ENCODE results near the gene TTYH3.

Gene TTYH3

DNA sequence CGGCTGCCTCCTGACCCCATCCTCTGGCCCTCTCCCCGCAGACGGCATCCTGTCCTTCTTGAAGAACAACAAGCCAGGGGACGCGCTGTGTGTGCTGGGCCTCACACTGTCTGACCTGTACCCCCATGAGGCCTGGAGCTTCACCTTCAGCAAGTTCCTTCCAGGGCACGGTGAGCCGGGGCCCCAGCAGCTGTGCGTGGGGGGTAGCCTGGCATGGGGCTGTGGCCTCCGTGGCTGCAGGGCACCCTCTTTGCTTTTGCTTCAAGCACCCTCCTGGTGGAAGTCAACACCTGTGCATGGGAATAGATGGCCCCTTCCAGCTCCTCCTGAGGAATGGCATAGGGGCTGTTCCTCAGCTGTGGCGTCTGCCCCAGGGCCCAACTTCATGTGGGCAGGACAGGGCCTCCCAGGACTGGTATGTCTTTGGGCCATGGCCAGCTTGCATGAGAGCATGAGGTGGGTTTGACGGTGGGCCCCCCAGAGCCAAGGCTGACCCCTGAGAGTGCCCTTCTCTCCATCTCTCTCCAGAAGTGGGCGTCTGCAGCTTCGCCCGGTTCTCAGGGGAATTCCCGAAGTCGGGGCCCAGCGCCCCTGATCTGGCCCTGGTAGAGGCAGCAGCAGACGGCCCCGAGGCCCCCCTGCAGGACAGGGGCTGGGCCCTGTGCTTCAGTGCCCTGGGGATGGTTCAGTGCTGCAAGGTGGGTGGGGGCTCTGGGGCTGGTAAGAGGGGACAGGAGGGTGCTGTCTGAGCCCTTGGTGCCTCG is 76.9 kb downstream of the TTYH3 start:
- DNase-seq (ENCODE audit: low spot score), result no peak

DNA sequence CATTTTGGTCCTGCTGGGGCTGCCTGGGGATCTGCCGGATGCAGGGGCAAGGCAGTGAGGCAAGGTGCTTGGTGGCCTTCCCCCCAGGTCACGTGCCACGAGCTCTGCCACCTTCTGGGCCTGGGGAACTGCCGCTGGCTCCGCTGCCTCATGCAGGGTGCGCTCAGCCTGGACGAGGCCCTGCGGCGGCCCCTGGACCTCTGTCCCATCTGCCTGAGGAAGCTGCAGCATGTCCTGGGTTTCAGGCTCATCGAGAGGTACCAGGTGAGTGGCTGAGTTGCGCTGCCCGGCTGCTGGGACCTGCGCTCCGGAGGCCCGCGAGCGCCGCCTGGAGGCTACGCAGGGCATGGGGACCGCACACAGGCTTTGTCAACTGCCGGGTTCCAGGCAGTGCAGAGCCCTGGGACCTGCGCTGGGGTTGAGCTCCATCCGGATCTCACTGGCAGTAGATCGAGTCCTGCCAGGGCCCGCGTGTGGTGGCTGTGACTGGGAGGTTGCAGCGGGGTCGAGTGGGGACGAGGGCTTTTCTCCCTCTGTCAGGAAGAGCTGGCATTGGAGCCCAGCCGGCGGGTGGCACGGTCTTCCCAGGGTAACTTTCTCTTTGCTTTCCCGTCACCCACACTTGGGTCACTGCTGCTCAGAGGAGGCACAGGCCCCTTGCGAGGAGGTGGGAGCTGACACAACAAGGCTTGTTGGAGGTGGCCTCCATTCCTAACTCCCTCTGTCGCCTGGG is 77.9 kb downstream of the TTYH3 start:
- DNase-seq (ENCODE audit: low spot score), result peak; percentile 67

DNA sequence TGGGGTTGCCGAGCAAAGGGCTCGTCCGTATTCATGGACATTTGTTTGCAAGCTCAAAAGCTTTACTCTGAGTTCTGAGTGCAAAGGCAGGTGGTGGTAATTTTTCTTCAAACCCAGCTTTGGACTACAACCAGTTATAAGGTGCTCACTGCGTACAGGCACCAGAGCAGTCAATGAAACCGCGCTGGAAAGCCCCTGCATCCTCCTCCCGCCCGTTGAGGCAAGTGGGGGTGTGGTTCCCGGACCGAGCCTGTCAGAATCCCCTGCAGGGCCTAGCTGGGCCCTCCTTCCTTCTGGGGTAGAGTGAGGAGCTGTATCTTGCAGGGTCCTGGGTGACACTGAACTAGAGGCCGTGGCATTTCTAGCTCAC is 78.5 kb downstream of the TTYH3 start:
- no peak for DNase-seq (ENCODE audit: low spot score)

DNA sequence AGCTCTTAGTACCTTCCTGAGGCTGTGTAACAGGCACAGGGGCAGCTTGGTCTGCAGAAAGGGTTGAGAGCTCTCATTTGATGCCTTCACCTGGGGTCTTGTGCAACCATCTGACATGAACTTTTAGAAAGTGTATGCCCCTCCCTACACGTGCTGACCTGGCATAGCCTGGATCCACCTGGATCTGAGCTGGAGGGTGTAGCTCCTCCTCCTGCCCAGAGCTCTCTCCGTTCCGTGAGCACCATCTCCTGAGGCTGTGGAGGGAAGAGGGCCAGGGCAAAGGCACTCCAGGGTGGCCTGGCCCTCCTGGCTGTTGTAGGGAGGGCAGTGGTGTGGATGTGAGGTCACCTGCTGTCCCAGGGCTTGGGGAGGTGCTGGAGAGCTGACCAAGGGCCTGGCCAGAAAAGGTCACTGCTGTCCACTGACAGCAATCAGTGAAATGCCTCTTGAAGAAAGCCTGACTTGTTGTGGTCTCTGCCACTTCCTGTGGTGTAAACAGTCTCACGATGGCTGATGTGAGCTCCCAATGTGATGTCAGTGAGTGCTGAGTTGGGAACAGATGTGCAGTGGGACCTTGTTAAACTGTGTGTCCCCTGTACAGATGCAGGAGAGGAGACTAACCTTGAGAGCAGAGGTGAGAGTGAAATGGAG is 79.2 kb downstream of the TTYH3 start:
- no peak for DNase-seq (ENCODE audit: low spot score)

DNA sequence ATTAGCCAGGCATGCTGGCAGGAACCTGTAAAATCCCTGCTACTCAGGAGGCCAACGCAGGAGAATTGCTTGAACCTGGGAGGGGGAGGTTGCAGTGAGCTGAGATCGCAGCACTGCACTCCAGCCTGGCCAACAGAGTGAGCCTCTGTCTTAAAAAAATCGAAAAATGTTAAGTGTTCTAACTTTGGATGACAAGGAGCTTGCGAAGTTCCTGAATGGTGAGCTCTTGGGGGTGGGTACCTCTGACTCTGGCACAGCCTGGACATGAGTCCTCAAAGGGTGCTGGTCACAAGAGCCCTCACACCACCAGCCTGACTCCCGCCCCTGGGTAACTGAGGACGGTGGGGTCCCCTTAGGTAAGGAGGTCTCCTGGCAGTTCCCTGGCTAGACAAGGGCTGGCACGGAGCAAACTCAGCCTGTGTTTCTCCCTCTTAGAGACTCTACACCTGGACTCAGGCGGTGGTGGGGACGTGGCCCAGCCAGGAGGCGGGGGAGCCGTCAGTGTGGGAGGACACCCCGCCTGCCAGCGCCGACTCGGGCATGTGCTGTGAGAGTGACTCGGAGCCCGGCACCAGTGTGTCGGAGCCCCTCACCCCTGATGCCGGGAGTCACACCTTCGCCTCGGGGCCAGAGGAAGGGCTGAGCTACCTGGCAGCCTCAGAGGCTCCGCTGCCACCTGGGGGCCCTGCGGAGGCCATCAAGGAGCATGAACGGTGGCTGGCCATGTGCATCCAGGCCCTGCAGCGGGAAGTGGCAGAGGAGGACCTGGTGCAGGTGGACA is 80.3 kb downstream of the TTYH3 start:
- DNase-seq (ENCODE audit: low spot score), result no peak

DNA sequence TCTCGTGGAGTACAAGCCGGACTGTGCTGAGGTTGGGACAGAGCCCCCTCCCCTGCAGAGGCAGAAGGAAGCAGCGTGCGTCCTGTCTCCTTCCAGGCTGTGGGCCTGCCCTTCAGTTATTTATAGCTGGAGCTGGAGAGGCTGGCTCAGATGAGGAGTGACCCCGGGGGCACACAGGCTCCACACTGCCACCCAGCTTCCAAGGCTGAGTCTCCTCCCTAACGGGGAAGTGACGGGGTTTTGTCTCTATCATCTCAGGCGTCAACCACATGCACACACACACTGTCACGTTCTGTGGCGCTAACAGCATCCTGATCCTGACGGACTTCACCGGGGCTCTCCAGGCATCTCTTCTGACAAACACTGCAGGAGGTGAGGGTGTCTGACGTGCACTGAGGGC is 81.6 kb downstream of the TTYH3 start:
- no peak for DNase-seq (ENCODE audit: low spot score)

DNA sequence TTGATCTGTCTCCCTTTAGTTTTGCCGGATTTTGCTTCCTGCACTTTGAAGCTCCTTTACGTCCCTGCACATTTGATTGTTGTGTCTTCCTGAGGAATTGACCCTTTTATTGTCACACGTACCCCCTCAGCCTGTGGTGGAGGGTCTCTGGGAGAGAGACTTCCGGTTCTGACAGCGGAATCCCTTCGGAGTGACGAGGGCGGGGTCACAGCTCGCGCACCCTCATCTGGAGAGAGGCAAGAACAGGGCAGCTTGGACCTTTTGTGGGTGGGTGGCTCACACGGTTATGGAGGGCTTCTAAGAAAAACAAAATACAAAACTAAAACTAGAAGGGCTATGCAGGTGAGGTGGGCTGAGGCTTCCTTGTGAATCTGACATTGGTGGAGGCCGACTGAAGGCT is 82.2 kb downstream of the TTYH3 start:
- no peak for DNase-seq (ENCODE audit: low spot score)
